22Rv1 (cell line): Measurements from ENCODE around the gene CERS1.
A peak's percentile ranks its signal among the peaks of the same experiment; 100 is the strongest.

ENCODE experiments used
- H3K27ac ChIP-seq: fragments of 450-650 bp; 2 replicates; pipeline ENCODE4 v1.5.1; 2017
- CTCF ChIP-seq: fragments of 450-650 bp; IDR thresholded peaks from 2 replicates; pipeline ENCODE4 v1.5.1; 2017; ENCODE audit warnings: mild to moderate bottlenecking
- ZFX ChIP-seq: fragments of 450-650 bp; IDR thresholded peaks from 2 replicates; pipeline ENCODE4 v1.6.1; 2017; ENCODE audit warnings: antibody characterized with exemption, borderline replicate concordance

Gene CERS1

GRCh38 chr19:18834644-18834984 is 61.3 kb downstream of the CERS1 start:
- H3K27ac ChIP-seq = no peak overlapping the region
- TF ChIP-seq ZFX = no peak
- TF ChIP-seq CTCF = no peak

GRCh38 chr19:18833849-18834643 is 61.9 kb downstream of the CERS1 start:
- no peak overlapping the region for H3K27ac ChIP-seq
- TF ChIP-seq CTCF (no peak), ZFX (no peak)

- H3K27ac ChIP-seq = peak overlapping the region; percentile 72
- TF ChIP-seq ZFX (no peak), CTCF (no peak)
These were observed 62.8 kb downstream of the CERS1 start for GRCh38 chr19:18833141-18833476.

- TF ChIP-seq CTCF (no peak), ZFX (no peak)
- H3K27ac ChIP-seq = peak overlapping the region; percentile 72
These were observed 63.4 kb downstream of the CERS1 start for GRCh38 chr19:18832306-18833140.

GRCh38 chr19:18831524-18832305 is 64.2 kb downstream of the CERS1 start, which contains the start of gene UPF1:
Gene UPF1, plus strand, starts transcription at chr19:18831959. Its CDS starts 251 bp downstream, at chr19:18832210.
- H3K27ac ChIP-seq = peak within 1 kb of the TSS; percentile 72
- TF ChIP-seq ZFX = peak; percentile 89
- no peak for TF ChIP-seq CTCF

GRCh38 chr19:18830488-18830887 is 65.5 kb downstream of the CERS1 start:
- H3K27ac ChIP-seq = no peak overlapping the region
- TF ChIP-seq ZFX (no peak), CTCF (no peak)

GRCh38 chr19:18828786-18829185 is 67.2 kb downstream of the CERS1 start:
- TF ChIP-seq ZFX (no peak), CTCF (no peak)

More at GRCh38 chr19:18828786-18829185, 67.2 kb downstream of the CERS1 start:
- no peak overlapping the region for H3K27ac ChIP-seq
